Measurements from ENCODE around the gene CAPN1.
"Not testable (repeated sequence)": the region's sequence is repeated elsewhere in the genome, so short reads cannot be mapped to it uniquely, and the experiment has no call there.

Gene CAPN1

GRCh38 chr11:65166893-65167292 lies 14.8 kb upstream of the CAPN1 start:
- no peak for TF ChIP-seq CTCF (IDR thresholded peaks at IDR 0.05; ENCODE audit: low read depth, low read length)
- Histone ChIP-seq H3K4me1 (no peaks in the 10 kb centered on the region), H3K9me3 (no peaks in the 10 kb centered on the region), H3K4me3 (ENCODE audit: low read depth, low read length) (no peak overlapping the region), H3K36me3 (no peaks in the 10 kb centered on the region), H3K27me3 (no peaks in the 10 kb centered on the region)
- DNase-seq, result no peak

- Histone ChIP-seq H3K4me3 (ENCODE audit: low read depth, low read length) (no peak overlapping the region), H3K27me3 (no peaks in the 10 kb centered on the region)
Observed at GRCh38 chr11:65167656-65168055, 14.1 kb upstream of the CAPN1 start.

GRCh38 chr11:65169164-65169641 lies 12.5 kb upstream of the CAPN1 start:
- no peaks in the 10 kb centered on the region for H3K4me1 ChIP-seq
- DNase-seq, result no peak

More at GRCh38 chr11:65167656-65168055, 14.1 kb upstream of the CAPN1 start:
- Histone ChIP-seq H3K9me3 (no peaks in the 10 kb centered on the region), H3K36me3 (no peaks in the 10 kb centered on the region), H3K4me1 (no peaks in the 10 kb centered on the region)
- DNase-seq, result no peak
- TF ChIP-seq CTCF (IDR thresholded peaks at IDR 0.05; ENCODE audit: low read depth, low read length), result no peak

GRCh38 chr11:65170058-65170534 lies 11.6 kb upstream of the CAPN1 start, which contains the start of gene SPDYC:
SPDYC (plus strand) TSS chr11:65170233; CDS start chr11:65171358, 1,125 bp downstream.
- H3K4me3 ChIP-seq (ENCODE audit: low read depth, low read length), result no peak within 1 kb of the TSS
- no peaks in the 10 kb centered on the region for H3K36me3 ChIP-seq
- H3K4me1 ChIP-seq, result no peaks in the 10 kb centered on the region
- no peaks in the 10 kb centered on the region for H3K27me3 ChIP-seq
- TF ChIP-seq CTCF (IDR thresholded peaks at IDR 0.05; ENCODE audit: low read depth, low read length), result no peak
- no peaks in the 10 kb centered on the region for H3K9me3 ChIP-seq
- DNase-seq, result no peak

More at GRCh38 chr11:65169164-65169641, 12.5 kb upstream of the CAPN1 start:
- Histone ChIP-seq H3K27me3 (no peaks in the 10 kb centered on the region), H3K9me3 (no peaks in the 10 kb centered on the region), H3K4me3 (ENCODE audit: low read depth, low read length) (no peak overlapping the region), H3K36me3 (no peaks in the 10 kb centered on the region)
- no peak for TF ChIP-seq CTCF (IDR thresholded peaks at IDR 0.05; ENCODE audit: low read depth, low read length)

GRCh38 chr11:65172600-65172999 lies 9.1 kb upstream of the CAPN1 start:
- Histone ChIP-seq H3K4me1 (no peaks in the 10 kb centered on the region), H3K27me3 (no peaks in the 10 kb centered on the region), H3K4me3 (ENCODE audit: low read depth, low read length) (no peak overlapping the region), H3K9me3 (no peaks in the 10 kb centered on the region), H3K36me3 (no peaks in the 10 kb centered on the region)
- no peak for TF ChIP-seq CTCF (IDR thresholded peaks at IDR 0.05; ENCODE audit: low read depth, low read length)
- DNase-seq, result no peak

- H3K9me3 ChIP-seq; H3K4me3 ChIP-seq (ENCODE audit: low read depth, low read length); H3K27me3 ChIP-seq; H3K4me1 ChIP-seq; H3K36me3 ChIP-seq: not testable (repeated sequence)
- DNase-seq, result peak; percentile 20
Observed at GRCh38 chr11:65174571-65175010, 7.1 kb upstream of the CAPN1 start.
